GM19452 (cell line): ENCODE measurements around the gene CCDC6.
"Not testable (repeated sequence)": the region's sequence is repeated elsewhere in the genome, so short reads cannot be mapped to it uniquely, and the experiment has no call there.

Experiments used
- ATAC-seq: cut with Tn5 transposase; IDR thresholded peaks from one replicate; pipeline ENCODE4 v1.9.1; 2021; ENCODE audit not compliant: unreplicated experiment

Gene CCDC6

DNA sequence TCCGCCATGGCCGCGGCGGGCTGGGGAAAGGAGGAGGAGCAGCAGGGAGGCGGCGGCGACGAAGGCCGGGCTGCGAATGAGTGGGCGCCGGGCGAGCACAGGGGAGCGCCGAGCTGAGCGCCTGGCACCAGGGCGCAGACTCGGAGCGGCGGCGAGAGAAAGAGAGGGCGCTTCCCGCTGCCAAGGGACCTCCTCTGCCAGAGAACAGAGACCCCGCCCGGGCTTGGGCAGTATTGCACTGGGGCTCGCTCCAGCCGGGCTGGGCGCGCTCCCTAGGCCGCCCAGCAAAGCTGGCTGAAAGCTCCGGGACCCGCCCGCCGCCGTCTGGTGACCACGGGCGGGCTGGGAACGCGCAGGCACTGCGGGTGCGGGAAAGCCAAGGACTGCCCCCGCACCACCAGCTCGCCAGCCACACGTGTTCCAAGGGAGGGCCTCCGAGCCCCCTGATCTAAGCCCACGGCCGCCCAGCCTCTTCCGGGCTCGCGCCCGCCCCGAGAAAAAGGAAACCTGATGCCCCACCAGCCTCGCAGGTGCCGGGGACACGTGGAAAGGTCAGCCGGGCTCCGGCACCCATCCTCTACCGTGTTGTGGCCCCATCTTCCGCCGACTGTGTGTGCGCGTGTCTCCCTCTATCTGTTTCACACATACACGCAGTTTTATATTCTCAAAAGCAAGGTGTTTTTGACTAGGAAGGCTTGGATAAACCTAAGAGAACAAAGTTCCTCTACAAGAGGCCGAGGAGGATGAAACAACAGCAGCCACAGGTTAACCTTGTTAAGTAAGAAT lies at the start of gene CCDC6:
Gene CCDC6 (minus strand): TSS at position 140 of the 786 bp plus-strand sequence. CDS start 132 bp downstream, at position 8.
- peak; percentile 82 for ATAC-seq

DNA sequence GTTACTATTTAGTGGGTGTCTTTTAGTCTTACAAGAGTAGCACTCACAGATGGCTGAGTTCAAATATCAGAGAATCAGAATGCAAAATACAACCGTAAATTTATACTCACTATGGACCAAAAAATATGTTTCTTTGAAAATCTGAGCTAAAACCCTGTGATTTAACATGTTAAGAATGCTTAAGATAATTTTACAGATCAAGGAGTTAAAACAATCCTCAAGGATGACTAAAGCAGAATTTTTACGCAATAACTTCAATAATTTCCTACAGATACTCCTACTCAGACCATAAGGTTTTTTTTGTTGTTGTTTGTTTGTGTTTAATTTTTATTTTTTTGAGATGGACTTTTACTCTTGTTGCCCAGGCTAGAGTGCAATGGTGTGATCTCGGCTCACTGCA lies 47.9 kb upstream of the CCDC6 start:
- ATAC-seq, result no peak

DNA sequence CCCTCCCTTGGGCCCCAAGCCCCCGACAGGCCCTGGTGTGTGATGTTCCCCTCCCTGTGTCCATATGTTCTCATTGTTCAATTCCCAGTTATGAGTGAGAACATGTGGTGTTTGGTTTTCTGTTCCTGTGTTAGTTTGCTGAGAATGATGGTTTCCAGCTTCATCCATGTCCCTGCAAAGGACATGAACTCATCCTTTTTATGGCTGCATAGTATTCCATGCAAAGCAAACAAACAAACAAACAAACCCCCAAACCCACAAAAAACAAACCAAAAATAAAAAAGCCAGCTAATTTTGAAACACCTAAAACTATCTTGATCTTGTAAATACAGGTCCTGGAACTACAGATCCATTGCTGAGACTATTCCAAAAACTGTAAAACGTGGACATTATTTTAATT lies 47.4 kb upstream of the CCDC6 start:
- ATAC-seq, result not testable (repeated sequence)

DNA sequence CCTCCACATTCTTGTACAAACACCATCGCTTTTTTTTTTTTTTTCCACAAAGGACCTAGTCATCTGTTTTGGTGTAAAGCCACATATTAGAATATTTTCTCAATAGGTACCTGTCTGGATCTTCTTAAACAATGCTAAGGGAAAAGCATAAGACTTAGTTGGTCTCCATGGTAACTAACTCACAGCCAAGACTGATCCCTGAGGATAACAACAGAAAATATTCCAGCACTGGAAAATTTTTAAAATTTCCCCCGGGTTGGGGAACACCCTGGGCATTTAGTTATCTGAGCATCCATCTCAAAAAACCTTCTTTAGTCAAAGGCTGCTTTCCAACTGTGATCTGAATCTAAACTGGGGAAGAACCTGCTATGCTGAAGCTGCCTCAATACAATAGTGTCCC lies 43.7 kb upstream of the CCDC6 start:
- ATAC-seq, result no peak

DNA sequence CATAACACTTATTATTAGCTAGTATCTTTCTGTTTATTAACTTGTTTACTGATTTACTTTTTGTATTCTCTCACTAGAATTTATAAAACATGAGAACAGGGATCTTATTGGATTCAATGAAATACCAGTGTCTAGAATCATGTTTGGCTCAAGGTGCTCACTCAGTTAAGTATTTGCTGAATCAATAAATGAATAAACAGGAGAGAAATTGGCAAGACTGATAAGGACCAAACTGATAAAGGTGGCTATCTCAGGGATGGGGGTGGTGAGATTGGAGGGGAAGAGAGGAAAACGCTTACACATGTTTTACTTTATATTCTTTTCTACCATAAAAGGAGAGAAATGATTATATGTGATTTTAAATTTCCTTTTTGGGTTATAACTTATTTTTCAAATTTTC lies 43.3 kb upstream of the CCDC6 start:
- no peak for ATAC-seq

DNA sequence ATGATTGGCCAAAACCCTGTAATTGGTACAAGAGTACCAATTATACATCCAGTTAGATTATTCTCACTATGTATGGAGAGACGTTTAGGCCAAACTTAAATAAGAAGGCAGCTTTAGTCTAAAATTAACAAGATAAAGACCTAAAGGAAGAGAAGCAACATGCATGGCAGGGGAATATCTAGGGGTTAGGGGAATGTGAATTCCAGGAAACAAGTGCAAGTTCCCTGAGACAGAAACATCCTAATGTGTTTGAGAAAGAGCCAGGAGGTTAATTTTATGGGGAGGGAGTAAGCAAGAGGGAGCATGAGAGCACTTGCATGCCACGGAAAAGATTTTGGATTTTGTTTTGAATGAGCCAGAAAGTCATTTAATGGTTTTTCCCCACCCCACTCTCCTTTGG lies 39.6 kb upstream of the CCDC6 start:
- ATAC-seq, result no peak

DNA sequence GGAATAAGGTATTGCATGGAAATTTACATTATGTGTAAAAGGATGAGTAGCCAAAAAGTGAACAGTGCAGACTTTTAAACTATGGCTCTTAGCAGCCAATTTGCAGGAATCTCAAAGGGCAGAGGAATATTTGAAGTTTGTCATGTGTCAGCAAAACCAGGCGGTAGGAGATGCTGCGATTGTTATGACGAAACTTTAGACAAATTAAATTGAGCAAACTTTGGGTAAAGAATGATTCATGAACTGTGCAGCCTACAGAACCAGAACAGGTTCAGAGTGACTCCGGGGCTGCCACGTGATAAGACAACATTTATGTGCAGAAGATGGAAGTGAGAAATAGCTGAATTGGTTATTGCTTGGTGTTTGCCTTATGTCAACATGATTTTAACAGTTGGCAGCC lies 39.2 kb upstream of the CCDC6 start:
- ATAC-seq, result no peak

DNA sequence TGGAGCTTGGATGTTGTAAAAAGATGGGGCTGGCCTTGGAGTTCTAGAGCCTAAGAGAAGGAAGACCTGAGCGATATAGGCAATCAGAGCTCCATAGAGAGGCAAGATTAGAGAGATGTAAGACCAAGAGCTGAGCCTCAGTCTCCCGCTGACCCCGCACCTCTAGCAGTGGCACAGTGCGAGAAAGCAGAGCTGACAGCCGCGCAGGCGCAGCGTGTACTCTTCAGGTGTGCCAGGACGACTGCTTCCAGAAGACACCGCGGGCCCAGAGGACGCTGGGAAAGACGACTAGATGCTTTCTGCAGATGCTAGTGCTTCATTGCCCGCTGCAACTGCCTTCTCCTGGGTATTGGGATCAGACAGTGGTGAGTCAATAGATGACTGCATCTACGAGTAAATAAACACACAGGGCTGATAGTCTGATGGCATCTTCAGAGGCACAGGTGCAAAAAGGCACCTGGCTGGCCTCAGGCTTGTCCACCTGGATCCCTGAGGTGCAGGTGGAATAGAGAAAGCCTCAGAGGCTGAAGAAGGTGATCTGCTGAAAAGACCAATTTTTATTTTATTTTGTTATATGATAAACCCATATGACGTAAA lies 38.1 kb upstream of the CCDC6 start:
- ATAC-seq, result no peak

DNA sequence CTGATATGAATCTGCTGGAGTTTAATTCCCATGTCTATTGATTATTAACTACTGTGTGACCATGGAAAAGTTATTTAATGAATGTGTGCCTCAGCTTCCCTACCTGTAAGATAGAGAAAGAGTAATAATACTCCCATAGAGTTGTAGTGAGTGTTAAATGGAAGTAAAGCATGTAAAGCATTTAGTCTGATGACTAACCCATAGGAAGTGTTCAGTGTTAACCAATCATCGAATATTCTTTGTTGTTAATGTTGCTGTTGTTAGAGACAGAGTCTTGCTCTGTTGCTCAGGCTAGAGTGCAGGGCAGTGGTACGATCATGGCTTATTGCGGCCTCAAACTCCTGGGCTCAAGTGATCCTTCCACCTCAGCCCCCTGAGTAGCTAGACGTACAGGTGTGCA lies 36.2 kb upstream of the CCDC6 start:
- ATAC-seq, result no peak

DNA sequence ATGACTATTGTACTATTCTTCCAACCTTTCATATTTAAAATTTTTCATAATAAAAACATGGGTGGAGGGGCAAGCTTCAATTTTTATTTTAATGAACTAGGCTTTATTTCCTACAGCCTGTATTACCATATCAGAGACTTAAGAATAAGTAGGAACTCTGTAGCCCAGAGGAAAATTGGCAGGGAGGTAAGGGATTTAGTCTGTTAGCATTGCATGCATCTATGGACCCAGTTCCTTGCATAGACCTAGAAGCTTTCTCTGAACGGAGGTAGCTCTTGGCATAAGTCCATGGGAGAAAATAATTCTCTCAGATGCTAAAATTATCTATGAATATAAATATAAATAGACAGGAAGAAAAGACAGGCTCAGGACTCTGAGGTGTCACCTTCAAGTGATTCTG lies 31.4 kb upstream of the CCDC6 start:
- no peak for ATAC-seq

DNA sequence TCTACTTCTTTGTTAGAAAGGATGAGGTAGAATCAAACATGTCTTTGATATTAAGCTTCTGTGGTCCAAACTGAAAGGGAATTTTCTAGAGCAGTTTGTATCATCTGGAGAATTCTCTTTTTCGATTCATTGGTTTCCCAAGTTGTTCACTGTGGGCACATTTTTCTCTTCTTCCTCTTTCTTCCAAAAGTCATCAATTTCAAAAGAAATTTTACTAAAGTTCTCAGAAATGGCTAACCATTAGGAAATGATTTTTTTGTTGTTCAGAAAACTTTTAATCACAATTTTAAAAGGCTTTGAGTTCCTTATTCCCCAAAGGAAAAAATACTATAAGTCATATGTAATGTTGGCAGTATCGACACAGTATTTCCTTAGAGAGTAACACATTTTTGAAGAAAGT lies 28.3 kb upstream of the CCDC6 start:
- ATAC-seq, result no peak

DNA sequence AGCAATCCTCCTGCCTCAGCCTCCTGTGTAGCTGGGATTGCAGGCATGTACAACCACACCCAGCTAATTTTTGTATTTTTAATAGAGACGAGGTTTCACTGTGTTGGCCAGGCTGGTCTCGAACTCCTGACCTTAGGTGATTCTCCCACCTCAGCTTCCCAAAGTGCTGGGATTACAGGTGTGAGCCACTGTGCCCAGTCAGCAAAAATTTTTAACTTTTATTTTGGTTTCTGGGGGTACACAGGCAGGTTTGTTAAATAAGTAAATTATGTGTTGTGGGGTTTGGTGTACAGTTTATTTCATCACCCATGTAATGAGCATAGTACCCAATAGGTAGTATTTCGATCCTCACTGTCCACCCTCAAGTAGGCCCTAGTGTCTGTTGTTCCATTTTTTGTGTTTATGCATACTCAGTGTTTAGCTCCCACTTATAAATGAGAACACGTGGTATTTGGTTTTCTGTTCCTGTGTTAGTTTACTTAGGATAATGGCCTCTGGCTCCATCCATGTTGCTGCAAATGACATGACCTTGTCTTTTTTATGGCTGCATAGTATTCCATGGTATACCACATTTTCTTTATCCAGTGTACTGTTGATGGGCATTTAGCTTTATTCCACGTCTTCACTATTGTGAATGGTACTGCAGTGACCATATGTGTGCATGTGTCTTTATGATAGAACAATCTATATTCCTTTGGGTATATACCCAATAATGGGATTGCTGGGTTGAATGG lies 24.6 kb upstream of the CCDC6 start:
- not testable (repeated sequence) for ATAC-seq

DNA sequence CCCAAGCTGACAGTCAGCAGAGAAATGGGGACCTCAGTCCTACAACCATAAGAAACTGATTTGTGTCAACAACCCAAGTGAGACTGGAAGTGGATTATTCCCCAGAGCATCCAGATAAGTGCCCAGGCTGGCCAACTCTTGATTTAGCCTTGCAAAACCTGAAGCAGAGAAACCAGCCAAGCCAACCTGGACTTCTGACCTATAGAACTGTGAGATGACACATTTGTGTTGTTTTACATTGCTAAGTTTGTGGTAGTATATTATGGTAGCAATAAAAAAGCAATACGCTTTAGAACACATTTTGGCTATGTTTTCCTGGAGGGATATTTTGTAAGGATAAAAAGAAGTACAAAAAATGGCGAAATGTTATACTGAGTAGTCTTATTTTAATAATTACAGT lies 19.7 kb upstream of the CCDC6 start:
- ATAC-seq, result no peak

DNA sequence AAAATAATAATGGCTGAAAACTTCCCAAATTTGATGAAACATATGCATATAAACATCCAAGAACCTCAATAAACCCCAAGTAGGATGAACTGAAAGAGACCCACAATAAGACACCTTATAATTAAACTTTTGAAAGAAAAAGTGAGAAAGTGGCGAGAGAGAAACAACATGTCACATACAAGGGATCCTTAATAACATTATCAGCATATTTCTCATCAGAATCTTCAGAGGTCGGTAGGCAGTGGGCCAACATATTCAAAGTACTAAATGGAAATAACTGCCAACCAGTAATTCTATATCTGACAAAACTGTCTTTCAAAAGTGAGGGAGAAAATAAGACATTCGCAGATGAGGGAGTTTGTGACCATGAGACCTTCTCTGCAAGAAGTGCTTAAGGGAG lies 16.6 kb upstream of the CCDC6 start:
- no peak for ATAC-seq

DNA sequence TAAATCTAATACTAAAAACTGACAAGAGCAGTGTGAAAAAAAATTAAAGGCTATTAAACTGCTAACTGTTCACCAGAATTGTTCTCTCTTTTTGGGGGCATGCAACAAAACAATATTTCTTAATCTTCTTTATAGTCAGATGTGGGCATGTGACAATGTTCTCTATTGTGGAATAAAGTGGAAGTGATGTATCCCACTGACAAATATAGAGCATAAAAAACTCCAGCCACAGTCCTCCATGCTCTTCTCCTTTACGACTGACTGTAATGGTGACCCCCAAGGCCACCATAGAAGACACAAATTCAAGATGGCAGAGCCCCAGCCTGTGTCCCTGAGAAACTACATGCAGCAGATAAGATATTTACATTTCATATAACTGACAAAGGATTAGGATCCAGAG lies 11.6 kb upstream of the CCDC6 start:
- ATAC-seq, result no peak

DNA sequence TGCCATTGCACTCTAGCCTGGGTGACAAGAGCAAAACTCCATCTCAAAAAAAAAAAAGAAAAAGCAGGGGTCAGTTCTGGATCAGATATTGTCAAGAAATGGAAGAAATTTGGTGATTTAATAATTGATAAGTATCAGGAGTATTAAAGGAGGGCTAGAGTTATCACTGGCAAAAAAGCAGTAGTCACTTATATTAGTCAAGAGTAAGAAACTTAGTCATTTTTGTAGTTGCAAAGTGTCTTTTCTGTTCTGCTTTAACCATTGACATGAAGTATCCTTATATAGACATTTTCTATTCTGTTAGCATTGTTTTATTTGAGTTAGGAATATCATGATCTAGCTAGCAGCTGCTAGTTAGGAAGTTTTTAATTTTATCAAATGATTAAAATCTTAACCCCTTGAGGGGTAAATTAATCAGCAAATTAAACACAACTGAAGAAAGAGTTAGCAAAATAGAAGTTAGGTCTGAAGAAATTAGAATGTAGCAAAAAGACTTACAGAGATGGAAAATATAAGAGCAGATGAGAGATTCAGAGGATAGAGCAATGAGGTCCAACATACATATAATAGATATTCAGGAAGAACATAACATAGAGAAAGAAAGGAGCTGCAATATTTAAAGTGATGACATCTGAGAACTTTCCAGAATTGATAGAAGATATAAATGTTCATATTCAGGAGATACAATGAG lies 7.3 kb upstream of the CCDC6 start:
- ATAC-seq, result no peak

DNA sequence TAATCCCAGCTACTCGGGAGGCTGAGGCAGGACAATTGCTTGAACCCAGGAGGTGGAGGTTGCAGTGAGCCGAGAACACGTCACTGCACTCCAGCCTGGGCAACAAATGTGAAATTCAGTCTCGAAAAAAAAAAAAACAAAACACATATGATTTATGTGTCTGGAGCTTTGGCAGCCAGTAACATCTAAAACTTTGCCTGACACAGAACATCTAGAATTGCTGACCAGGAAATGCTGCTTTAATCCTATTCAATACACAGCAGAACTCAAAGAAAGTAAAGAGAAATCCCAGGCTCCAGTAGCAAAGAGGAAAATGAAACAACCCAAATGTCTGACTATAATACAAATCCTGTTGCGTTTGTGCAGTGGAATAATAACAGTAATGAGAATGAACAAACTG lies 4.5 kb upstream of the CCDC6 start:
- ATAC-seq, result no peak

DNA sequence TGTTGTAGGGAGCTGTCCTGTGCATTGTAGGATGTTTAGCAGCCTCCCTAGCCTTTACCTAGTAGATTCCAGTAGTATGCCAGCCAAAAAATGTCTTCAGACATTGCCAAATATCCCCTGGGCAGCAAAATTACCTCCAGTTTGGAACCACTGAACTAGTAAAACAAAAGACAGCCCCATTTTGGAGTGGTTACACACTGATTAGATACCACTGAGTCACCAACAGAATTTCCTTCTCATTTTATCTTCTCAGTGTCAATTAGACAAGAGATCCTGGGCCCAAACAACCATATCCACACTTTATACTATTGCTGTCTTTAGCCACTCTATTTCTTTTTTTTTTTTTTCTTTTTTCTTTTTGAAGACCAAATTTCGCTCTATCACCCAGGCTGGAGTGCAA lies 3.5 kb upstream of the CCDC6 start:
- no peak for ATAC-seq

DNA sequence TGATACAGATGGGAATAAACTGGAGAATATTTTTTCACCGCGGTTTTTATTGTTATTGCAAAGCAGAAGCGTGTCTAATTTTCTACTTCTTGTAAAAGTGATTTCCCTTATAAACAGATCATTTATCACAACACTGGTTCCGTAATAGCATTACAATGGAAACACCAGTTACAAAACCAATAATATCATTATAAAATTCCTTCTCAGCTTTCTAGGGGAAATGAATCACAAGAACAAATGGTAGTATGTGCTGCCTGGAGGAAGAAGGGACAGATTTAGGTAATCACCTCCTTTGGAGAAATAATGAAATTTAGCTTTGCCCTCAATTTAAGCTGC lies 2.4 kb upstream of the CCDC6 start:
- no peak for ATAC-seq

DNA sequence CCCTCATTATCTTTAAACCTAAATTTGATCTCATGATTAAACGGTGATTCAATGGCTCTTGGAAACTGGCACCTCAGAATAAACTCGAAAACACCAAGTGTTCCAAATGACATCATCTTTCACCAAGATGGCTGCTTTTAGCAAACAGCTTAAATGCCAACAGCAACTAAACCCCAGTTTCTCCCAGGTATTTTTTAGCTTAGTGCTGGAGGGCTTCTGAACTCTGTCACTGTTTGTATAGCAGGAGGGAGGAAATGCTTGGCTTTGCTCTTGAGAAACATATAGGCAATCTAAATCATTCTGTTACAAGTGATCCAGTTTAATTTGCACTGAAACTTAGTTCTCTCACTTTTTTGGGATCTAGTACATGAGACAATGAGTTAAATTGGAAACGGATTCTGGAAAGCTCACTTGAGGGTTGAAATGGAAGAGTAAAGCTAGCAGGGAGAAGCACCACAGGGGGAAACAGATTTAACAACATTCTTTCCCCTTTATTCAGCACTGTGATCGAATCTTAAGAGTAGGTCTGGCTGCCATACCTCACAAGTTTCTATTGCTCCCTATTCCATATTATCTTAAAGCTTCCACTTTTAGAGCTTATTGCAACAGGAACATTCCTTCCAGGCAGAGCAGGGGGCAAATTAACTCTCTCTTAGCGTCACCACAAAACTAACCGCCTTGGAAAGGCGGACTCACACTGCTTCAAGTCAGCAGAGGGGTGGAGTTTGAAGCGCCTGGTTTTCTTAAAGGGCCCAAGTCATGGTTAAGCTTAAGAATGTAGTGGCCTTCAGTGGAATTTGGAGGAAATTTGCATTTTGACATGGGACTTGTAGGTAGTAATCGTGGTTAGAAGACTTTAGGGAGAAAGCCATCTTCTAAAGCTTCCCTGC lies 1.8 kb upstream of the CCDC6 start:
- peak; percentile 19 for ATAC-seq

DNA sequence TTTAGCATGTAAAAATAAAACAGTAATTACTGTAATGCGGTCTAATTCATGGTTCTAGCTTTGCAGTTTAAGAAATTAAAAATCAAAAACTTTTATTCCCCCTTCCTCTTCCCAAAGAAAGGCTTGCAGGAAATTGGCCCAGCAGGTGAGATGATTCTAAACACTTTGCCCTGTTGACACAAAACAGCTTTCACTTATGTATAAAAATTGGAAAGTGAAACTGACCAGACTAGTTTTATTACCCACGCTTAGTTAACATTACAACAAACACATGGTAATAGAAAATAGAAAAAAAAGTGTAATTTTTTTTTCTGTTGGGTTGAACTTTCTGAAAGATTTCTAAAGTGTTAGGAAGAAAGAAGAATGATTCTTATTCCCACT lies 1.2 kb upstream of the CCDC6 start:
- ATAC-seq, result no peak
